HT-29 (cell line): Measurements from ENCODE around the gene ZNF396. TPM values are rescaled to one million over a fixed set of nuclear protein-coding genes. Genes with fewer than 3 reads are reported as not detected.

Experiments
- DNase-seq: peaks from one replicate; pipeline ENCODE4 v3.0.0-alpha.2; 2015; ENCODE audit warnings: low spot score
- total RNA-seq: library from RNA; depleted of rRNA; stranded (reverse); fragments of >200 nt; shearing (Covaris generic); gene quantifications from 2 replicates; pipeline ENCODE4 v1.2.3, GENCODE V29; 2014; rRNA removed

ZNF396 gene
- total RNA-seq, 1 experiment from 2014 or later: not detected

GRCh38 chr18:35343488-35343935 is 33.6 kb downstream of the ZNF396 start:
- DNase-seq: no peak

- DNase-seq: no peak
Observed at GRCh38 chr18:35337286-35337685, 39.9 kb downstream of the ZNF396 start.

- no peak for DNase-seq
Observed at GRCh38 chr18:35335866-35336265, 41.3 kb downstream of the ZNF396 start.

- no peak for DNase-seq
Observed at GRCh38 chr18:35334821-35335220, 42.3 kb downstream of the ZNF396 start.

- DNase-seq: no peak
Observed at GRCh38 chr18:35334212-35334611, 42.9 kb downstream of the ZNF396 start.

- no peak for DNase-seq
Observed at GRCh38 chr18:35331367-35332087, 45.6 kb downstream of the ZNF396 start.

- DNase-seq: no peak
Observed at GRCh38 chr18:35328868-35329267, 48.3 kb downstream of the ZNF396 start.

- no peak for DNase-seq
Observed at GRCh38 chr18:35326695-35327387, 50.3 kb downstream of the ZNF396 start.

GRCh38 chr18:35324926-35325655 is 52.0 kb downstream of the ZNF396 start:
- no peak for DNase-seq

- DNase-seq: no peak
Observed at GRCh38 chr18:35322486-35323458, 54.4 kb downstream of the ZNF396 start.

Other genes starting within 250 kb of the ZNF396 start
- 3.8 and 4.9 TPM in 2 replicates for gene ZNF397, start 136.3 kb downstream of the ZNF396 start, total RNA-seq
- 2.2 and 3.3 TPM in 2 replicates for gene ZSCAN30, start 87.1 kb downstream of the ZNF396 start, total RNA-seq
- gene ZNF24, start 32.9 kb downstream of the ZNF396 start, total RNA-seq: 9.3 and 9.7 TPM in 2 replicates
- gene INO80C, start 120.6 kb upstream of the ZNF396 start, total RNA-seq: 5.1 TPM in 2 replicates
- 4.9 and 5.4 TPM in 2 replicates for gene GALNT1, start 204.4 kb upstream of the ZNF396 start, total RNA-seq